Measurements from ENCODE around the gene GREB1.

GRCh38 chr2:11598228-11598731 is 64.4 kb downstream of the GREB1 start:
- no peak for TF ChIP-seq CTCF (conservative IDR thresholded peaks at IDR 0.05)
- TF ChIP-seq EZH2 (IDR thresholded peaks at IDR 0.05; ENCODE audit: low read depth), result no peak
